GM12878 (cell line): ENCODE results near the gene AQP9. TPM values are rescaled to one million over a fixed set of nuclear protein-coding genes. Genes with fewer than 3 reads are reported as not detected.

Source experiments
- ATAC-seq: fragments of 200-7000 bp; cut with Tn5 transposase; 3 replicates; pipeline ENCODE4 v1.9.1; 2020; ENCODE audit warnings: mild to moderate bottlenecking, moderate library complexity
- BruUV-seq: library from RNA; stranded (reverse); fragments of 400-500 nt; replicated peaks from 2 replicates; lab custom pipeline; 2021; lab: Mats Ljungman, UMichigan
- CTCF ChIA-PET: fragments of 300-600 bp; sonication (Branson Sonifier 250); formaldehyde crosslinking; extraction: SDS; loops from one replicate; lab custom pipeline; 2021; ENCODE audit warnings: inconsistent platforms; lab: Yijun Ruan, JAX
- POLR2A ChIA-PET: fragments of 350-600 bp; formaldehyde crosslinking; extraction: SDS; loops from one replicate; lab custom pipeline; 2021; ENCODE audit warnings: inconsistent platforms; lab: Charles Lee
- RAD21 ChIA-PET: fragments of 300-600 bp; sonication (Branson Sonifier 250); formaldehyde crosslinking; loops from one replicate; lab custom pipeline; 2023; ENCODE audit warnings: antibody characterized with exemption; ENCODE audit not compliant: unreplicated experiment; lab: Charles Lee
- SMC1A ChIA-PET: fragments of 300-600 bp; sonication (Branson Sonifier 250); formaldehyde crosslinking; loops from one replicate; lab custom pipeline; 2023; ENCODE audit not compliant: unreplicated experiment, uncharacterized antibody; lab: Charles Lee
- DNase-seq: peaks from one replicate; pipeline ENCODE4 v3.0.0-alpha.2; 2011; ENCODE audit warnings: low read depth, low spot score
- FAIRE-seq: peaks from 3 replicates; lab custom pipeline; 2011; peaks lifted over from hg19 to GRCh38; lab: Jason Lieb, UNC
- H2AFZ ChIP-seq: 2 replicates; pipeline ENCODE4 v1.6.0; 2011; ENCODE audit warnings: low read depth, low read length, control low read depth; ENCODE audit not compliant: control insufficient read depth
- H3K27ac ChIP-seq: 2 replicates; pipeline ENCODE4 v1.5.1; 2011; ENCODE audit warnings: control low read depth; ENCODE audit not compliant: control insufficient read depth, insufficient read depth
- H3K27me3 ChIP-seq, 2 experiments: replicated peaks in 1 of 2; 2 replicates each; pipeline versions ENCODE4 v1.6.0 to v1.6.1; 2011; ENCODE audit warnings: low read length in 1 of 2; ENCODE audit not compliant: control insufficient read depth in 2 of 2, insufficient read depth in 2 of 2
- H3K36me3 ChIP-seq, 2 experiments: 2 replicates each; pipeline ENCODE4 v1.5.1; 2011; ENCODE audit warnings: low read length in 1 of 2; ENCODE audit not compliant: control insufficient read depth in 2 of 2, insufficient read depth in 2 of 2
- H3K4me1 ChIP-seq: 2 replicates; pipeline ENCODE4 v1.6.1; 2011; ENCODE audit warnings: mild to moderate bottlenecking, low read length, moderate library complexity, mixed read lengths; ENCODE audit not compliant: control insufficient read depth, insufficient read depth
- H3K4me2 ChIP-seq: 2 replicates; pipeline ENCODE4 v1.6.0; 2011; ENCODE audit warnings: control low read depth; ENCODE audit not compliant: control insufficient read depth, insufficient read depth
- H3K4me3 ChIP-seq: fragments of 200-600 bp; sonication (generic); 2 replicates; pipeline ENCODE4 v1.5.1; 2016
- H3K79me2 ChIP-seq: 2 replicates; pipeline ENCODE4 v1.6.0; 2011; ENCODE audit warnings: low read length; ENCODE audit not compliant: control insufficient read depth, insufficient read depth
- H3K9ac ChIP-seq: 2 replicates; pipeline ENCODE4 v1.8.0; 2011; ENCODE audit warnings: low read length, control low read depth, mixed read lengths; ENCODE audit not compliant: control insufficient read depth, insufficient read depth
- H3K9me3 ChIP-seq: replicated peaks from 3 replicates; pipeline ENCODE4 v1.5.1; 2011; ENCODE audit warnings: mild to moderate bottlenecking, low read length; ENCODE audit not compliant: control insufficient read depth, insufficient read depth
- H4K20me1 ChIP-seq: 2 replicates; pipeline ENCODE4 v1.6.0; 2011; ENCODE audit not compliant: control insufficient read depth, insufficient read depth
- FOXK2 ChIP-seq: fragments of 450-650 bp; IDR thresholded peaks from 2 replicates; pipeline ENCODE4 v1.6.1; 2017; ENCODE audit warnings: mild to moderate bottlenecking, moderate library complexity
- FOXM1 ChIP-seq: IDR thresholded peaks from 2 replicates; pipeline ENCODE4 v1.6.1; 2012; ENCODE audit warnings: low read depth, mild to moderate bottlenecking, inconsistent platforms, low read length, moderate library complexity
- LARP7 ChIP-seq: fragments of 450-650 bp; IDR thresholded peaks from 2 replicates; pipeline ENCODE4 v1.6.1; 2017; ENCODE audit warnings: mild to moderate bottlenecking
- MXI1 ChIP-seq: fragments of 150-350 bp; IDR thresholded peaks from 2 replicates; pipeline ENCODE4 v1.6.1; 2011; ENCODE audit warnings: low read depth, mild to moderate bottlenecking, inconsistent platforms, low read length, improper control_type of control experiment
- PKNOX1 ChIP-seq: fragments of 450-650 bp; IDR thresholded peaks from 2 replicates; pipeline ENCODE4 v1.6.1; 2016; ENCODE audit warnings: mild to moderate bottlenecking
- RAD21 ChIP-seq: IDR thresholded peaks from 2 replicates; pipeline ENCODE4 v1.6.1; 2011; ENCODE audit warnings: mild to moderate bottlenecking, low read depth, low read length, moderate library complexity; ENCODE audit not compliant: insufficient read depth
- in situ Hi-C: fragments of 300-500 bp; cut with MboI; formaldehyde crosslinking; loops from 9 replicates; pipeline ENCODE4 v1.14.3; 2018; ENCODE audit warnings: mixed read lengths
- intact Hi-C: fragments of 100-400 bp; cut with micrococcal nuclease; formaldehyde crosslinking; loops from one replicate; pipeline ENCODE4 v1.14.2; 2022; ENCODE audit not compliant: unreplicated experiment
- polyA plus RNA-seq, 11 experiments: library from polyadenylated mRNA; depleted of rRNA in 4 of 11; unstranded in 6 of 11; stranded (reverse) in 5 of 11; fragments of >200 nt; fragmentation: Nextera tagmentation in 4 of 11; fragmentation: Illumina TruSeq in 1 of 11; extraction: Ambion mirVana in 4 of 11; extraction: Trizol in 1 of 11; gene quantifications; 1 replicate in 1 of 11; 2 replicates in 10 of 11; pipeline versions ENCODE4 v1.2.1 to v1.2.3, GENCODE V29; 2011 to 2016; ENCODE audit warnings: inconsistent platforms in 2 of 11, missing spikeins in 2 of 11, low read depth in 1 of 11
- total RNA-seq, 4 experiments: library from RNA; depleted of rRNA in 3 of 4; stranded (reverse); fragments of >200 nt in 3 of 4; fragmentation: Illumina TruSeq in 1 of 4; extraction: Trizol in 1 of 4; gene quantifications; 2 replicates each; pipeline versions ENCODE4 v1.2.1 to v1.2.3, GENCODE V29; 2013 to 2021

AQP9 gene
- total and polyA plus RNA-seq, 10 of the 15 experiments (the other 5 are each of a cell fraction or from before 2014, with no cell fraction given): 0.05 to 3.0 (median 0.22) TPM

GRCh38 chr15:58142827-58143461 lies 4.8 kb downstream of the AQP9 start (continued):
- TF ChIP-seq PKNOX1: no peak
- TF ChIP-seq RAD21: no peak
- TF ChIP-seq FOXM1: no peak
- TF ChIP-seq, all 136 proteins: peak for 0

- CTCF ChIA-PET: no interaction called here
- TF ChIP-seq MXI1: no peak
- TF ChIP-seq FOXK2: no peak
- no peak for TF ChIP-seq PKNOX1
- no peak for TF ChIP-seq LARP7
- intact Hi-C loops: no loop called here
- H3K36me3 ChIP-seq: no peaks in the 10 kb centered on the region
- POLR2A ChIA-PET: no interaction called here
- H3K27me3 ChIP-seq: peaks cover 0 to 7% of the 10 kb centered on the region in 2 experiments; a peak in 1 of 4 replicates
- RAD21 ChIA-PET: no interaction called here
- no peaks in the 10 kb centered on the region for H3K79me2 ChIP-seq
- H3K4me2 ChIP-seq: no peak overlapping the region
- no peaks in the 10 kb centered on the region for H4K20me1 ChIP-seq
- FAIRE-seq (no peak), ATAC-seq (no peak), DNase-seq (no peak)
- no TSS peak for BruUV-seq
- no peaks in the 10 kb centered on the region for H3K9me3 ChIP-seq
- no peak overlapping the region for H2AFZ ChIP-seq
- H3K4me1 ChIP-seq: no peaks in the 10 kb centered on the region
- no peak overlapping the region for H3K9ac ChIP-seq
- H3K4me3 ChIP-seq: no peak overlapping the region
- no peak overlapping the region for H3K27ac ChIP-seq
- SMC1A ChIA-PET: no interaction called here
- in situ Hi-C loops: no loop called here
These were observed 7.4 kb downstream of the AQP9 start for GRCh38 chr15:58145606-58146005.
